ENCODE data around the gene WNT3. TPM values are rescaled to one million over a fixed set of nuclear protein-coding genes. Genes with fewer than 3 reads are reported as not detected.

The WNT3 gene
- total RNA-seq, 2 experiments from 2014 or later = not detected

DNA sequence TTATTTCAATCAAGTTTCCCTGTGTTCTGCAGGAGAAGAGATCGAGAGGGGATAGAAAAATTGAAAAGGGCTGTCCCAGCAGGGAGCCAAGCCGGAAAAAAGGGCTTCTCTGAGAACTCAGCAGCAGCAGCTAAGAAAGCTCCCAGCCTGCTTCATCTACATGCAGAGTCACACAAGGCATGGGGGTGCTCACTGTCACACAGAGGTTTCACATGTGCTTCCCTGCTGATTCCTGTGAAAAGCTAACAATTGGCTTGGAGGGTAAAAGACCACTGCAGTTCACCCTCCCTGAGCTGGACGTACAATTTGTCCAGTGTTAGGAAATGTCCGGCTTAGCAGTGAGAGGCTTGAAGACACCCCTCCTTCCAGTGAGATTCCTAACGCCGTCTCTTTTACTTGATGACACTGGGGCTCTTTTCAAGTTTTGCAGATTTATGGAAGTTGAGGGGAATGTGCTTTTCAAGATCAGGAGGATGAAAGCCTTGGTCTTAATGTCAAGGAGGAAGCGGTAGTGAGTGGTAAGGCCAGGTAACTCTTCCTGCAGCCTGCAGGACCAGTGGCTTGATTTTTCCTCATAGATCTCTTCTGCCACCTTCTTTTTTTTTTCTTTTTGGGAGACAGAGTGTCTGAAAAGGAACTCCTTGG lies 85.6 kb downstream of the WNT3 start:
- ATAC-seq (ENCODE audit: poor library complexity) = no peak
- H3K36me3 ChIP-seq (ENCODE audit: insufficient read depth, low read length) = peaks cover 23% of the 10 kb centered on the region
- ChIA-PET POLR2A (no interaction called here), CTCF (no interaction called here)
- peaks cover 52% of the 10 kb centered on the region for H3K36me3 Mint-ChIP-seq (ENCODE audit: low read depth)
- intact Hi-C loops (cut with DNase I, micrococcal nuclease) = no loop called here
- no peaks in the 10 kb centered on the region for H3K27me3 Mint-ChIP-seq
- H3K27ac Mint-ChIP-seq = no peak overlapping the region
- TF ChIP-seq, protein P1, sequence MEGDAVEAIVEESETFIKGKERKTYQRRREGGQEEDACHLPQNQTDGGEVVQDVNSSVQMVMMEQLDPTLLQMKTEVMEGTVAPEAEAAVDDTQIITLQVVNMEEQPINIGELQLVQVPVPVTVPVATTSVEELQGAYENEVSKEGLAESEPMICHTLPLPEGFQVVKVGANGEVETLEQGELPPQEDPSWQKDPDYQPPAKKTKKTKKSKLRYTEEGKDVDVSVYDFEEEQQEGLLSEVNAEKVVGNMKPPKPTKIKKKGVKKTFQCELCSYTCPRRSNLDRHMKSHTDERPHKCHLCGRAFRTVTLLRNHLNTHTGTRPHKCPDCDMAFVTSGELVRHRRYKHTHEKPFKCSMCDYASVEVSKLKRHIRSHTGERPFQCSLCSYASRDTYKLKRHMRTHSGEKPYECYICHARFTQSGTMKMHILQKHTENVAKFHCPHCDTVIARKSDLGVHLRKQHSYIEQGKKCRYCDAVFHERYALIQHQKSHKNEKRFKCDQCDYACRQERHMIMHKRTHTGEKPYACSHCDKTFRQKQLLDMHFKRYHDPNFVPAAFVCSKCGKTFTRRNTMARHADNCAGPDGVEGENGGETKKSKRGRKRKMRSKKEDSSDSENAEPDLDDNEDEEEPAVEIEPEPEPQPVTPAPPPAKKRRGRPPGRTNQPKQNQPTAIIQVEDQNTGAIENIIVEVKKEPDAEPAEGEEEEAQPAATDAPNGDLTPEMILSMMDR (IDR thresholded peaks at IDR 0.05) = no peak
- H3K4me3 ChIP-seq (ENCODE audit: low read length) = no peak overlapping the region
- H3K4me1 ChIP-seq (ENCODE audit: insufficient read depth, low read length) = no peaks in the 10 kb centered on the region
- H3K4me1 Mint-ChIP-seq (ENCODE audit: low read depth) = no peaks in the 10 kb centered on the region
- no peaks in the 10 kb centered on the region for H3K9me3 Mint-ChIP-seq
- no peak overlapping the region for H3K4me3 Mint-ChIP-seq
- H3K27me3 ChIP-seq (ENCODE audit: control insufficient read depth in 1 of 2, insufficient read depth in 2 of 2, low read length in 2 of 2) = no peaks in the 10 kb centered on the region
- no peaks in the 10 kb centered on the region for H3K9me3 ChIP-seq (ENCODE audit: control insufficient read depth in 1 of 2, insufficient read depth in 1 of 2, low read length in 2 of 2)
- DNase-seq = no peak
- H3K27ac ChIP-seq (ENCODE audit: low read depth in 1 of 2, low read length in 2 of 2) = no peak overlapping the region

DNA sequence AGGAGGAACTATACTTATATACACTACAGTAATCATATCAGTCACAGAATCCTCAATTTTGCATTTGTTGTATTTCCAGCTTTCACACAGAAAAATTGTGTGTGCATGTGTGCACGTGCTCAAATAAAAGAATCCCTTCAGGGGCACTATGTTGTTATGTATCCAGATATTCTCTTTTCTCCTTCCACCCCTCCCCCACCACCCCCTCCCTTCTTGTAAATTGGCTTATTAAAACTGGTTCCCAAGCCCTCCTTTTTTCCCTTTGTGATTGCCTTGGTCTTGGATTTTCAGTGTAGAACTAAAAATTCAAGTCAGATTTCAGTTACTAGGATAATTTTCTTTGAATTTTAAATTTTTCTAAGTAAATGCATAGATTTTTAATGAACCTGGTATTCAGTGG lies 86.3 kb downstream of the WNT3 start:
- no peaks in the 10 kb centered on the region for H3K4me1 Mint-ChIP-seq (ENCODE audit: low read depth)
- no peak overlapping the region for H3K4me3 Mint-ChIP-seq

DNA sequence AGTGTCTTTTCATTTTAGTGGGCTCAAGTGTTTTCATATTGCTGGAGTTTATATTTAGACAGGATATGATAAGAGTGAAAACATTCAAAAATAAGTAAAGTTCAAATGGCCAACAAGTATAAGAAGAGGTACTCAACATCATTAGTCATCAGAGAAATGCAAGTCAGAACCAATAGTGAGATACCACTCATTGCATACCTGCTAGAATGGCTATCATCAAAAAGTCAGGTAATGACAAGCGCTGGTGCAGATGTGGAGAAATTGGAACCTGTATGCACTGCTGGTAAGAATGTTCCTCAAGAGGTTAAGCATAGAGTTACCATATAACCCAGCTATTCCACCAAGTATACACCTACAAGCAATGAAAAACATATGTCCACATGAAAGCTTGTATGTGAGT lies 87.8 kb downstream of the WNT3 start:
- Mint-ChIP-seq H3K27ac (no peak overlapping the region), H3K4me1 (ENCODE audit: low read depth) (no peaks in the 10 kb centered on the region), H3K4me3 (no peak overlapping the region), H3K36me3 (ENCODE audit: low read depth) (peaks cover 64% of the 10 kb centered on the region), H3K9me3 (no peaks in the 10 kb centered on the region), H3K27me3 (no peaks in the 10 kb centered on the region)
- Histone ChIP-seq H3K9me3 (ENCODE audit: control insufficient read depth in 1 of 2, insufficient read depth in 1 of 2, low read length in 2 of 2) (no peaks in the 10 kb centered on the region), H3K4me1 (ENCODE audit: insufficient read depth, low read length) (no peaks in the 10 kb centered on the region), H3K27ac (ENCODE audit: low read depth in 1 of 2, low read length in 2 of 2) (no peak overlapping the region), H3K27me3 (ENCODE audit: control insufficient read depth in 1 of 2, insufficient read depth in 2 of 2, low read length in 2 of 2) (no peaks in the 10 kb centered on the region), H3K36me3 (ENCODE audit: insufficient read depth, low read length) (peaks cover 39% of the 10 kb centered on the region), H3K4me3 (ENCODE audit: low read length) (no peak overlapping the region)
- ChIA-PET CTCF (no interaction called here), POLR2A (no interaction called here)
- TF ChIP-seq, protein P1 (IDR thresholded peaks at IDR 0.05) = no peak
- ATAC-seq (ENCODE audit: poor library complexity) (no peak), DNase-seq (no peak)
- intact Hi-C loops (cut with DNase I, micrococcal nuclease) = no loop called here

More for the DNA sequence above, 86.3 kb downstream of the WNT3 start:
- no peak overlapping the region for H3K4me3 ChIP-seq (ENCODE audit: low read length)
- no peaks in the 10 kb centered on the region for H3K27me3 Mint-ChIP-seq
- peaks cover 27% of the 10 kb centered on the region for H3K36me3 ChIP-seq (ENCODE audit: insufficient read depth, low read length)
- H3K27me3 ChIP-seq (ENCODE audit: control insufficient read depth in 1 of 2, insufficient read depth in 2 of 2, low read length in 2 of 2) = no peaks in the 10 kb centered on the region
- ChIA-PET CTCF (interaction anchor here (0.6 kb wide), 1 partner anchor 1782 kb away, joined by 3 read pairs; no protein-coding TSS in a partner anchor), POLR2A (no interaction called here)
- no peaks in the 10 kb centered on the region for H3K9me3 Mint-ChIP-seq
- H3K36me3 Mint-ChIP-seq (ENCODE audit: low read depth) = peaks cover 55% of the 10 kb centered on the region
- no peak for DNase-seq
- intact Hi-C loops (cut with DNase I, micrococcal nuclease) = no loop called here
- H3K27ac Mint-ChIP-seq = no peak overlapping the region
- TF ChIP-seq, protein P1 (IDR thresholded peaks at IDR 0.05) = no peak
- no peak for ATAC-seq (ENCODE audit: poor library complexity)
- H3K27ac ChIP-seq (ENCODE audit: low read depth in 1 of 2, low read length in 2 of 2) = no peak overlapping the region
- no peaks in the 10 kb centered on the region for H3K9me3 ChIP-seq (ENCODE audit: control insufficient read depth in 1 of 2, insufficient read depth in 1 of 2, low read length in 2 of 2)
- H3K4me1 ChIP-seq (ENCODE audit: insufficient read depth, low read length) = no peaks in the 10 kb centered on the region
